Measurements from ENCODE around the gene FNDC1. TPM values are rescaled to one million over a fixed set of nuclear protein-coding genes. Genes with fewer than 3 reads are reported as not detected.

The FNDC1 gene
- total RNA-seq, 2 donors from 2014 or later, result 0.52 TPM; not detected in 1

GRCh38 chr6:159130846-159131245, 38.4 kb upstream of the FNDC1 start:
- WGBS, 2 donors, result 86 to 89% methylated on average over 5 to 11 of the region's 11 CpGs
- Histone ChIP-seq H3K27me3 (no peaks in the 10 kb centered on the region), H3K4me1 (peaks cover 5% of the 10 kb centered on the region), H3K4me3 (no peak overlapping the region), H3K9me3 (no peaks in the 10 kb centered on the region), H3K36me3 (replicated peaks in 1 of 2; ENCODE audit: insufficient read depth in 1 of 2, low read depth in 2 of 2) (no peaks in the 10 kb centered on the region), H3K27ac (no peak overlapping the region)
- DNase-seq, result no peak
- TF ChIP-seq, protein P1, sequence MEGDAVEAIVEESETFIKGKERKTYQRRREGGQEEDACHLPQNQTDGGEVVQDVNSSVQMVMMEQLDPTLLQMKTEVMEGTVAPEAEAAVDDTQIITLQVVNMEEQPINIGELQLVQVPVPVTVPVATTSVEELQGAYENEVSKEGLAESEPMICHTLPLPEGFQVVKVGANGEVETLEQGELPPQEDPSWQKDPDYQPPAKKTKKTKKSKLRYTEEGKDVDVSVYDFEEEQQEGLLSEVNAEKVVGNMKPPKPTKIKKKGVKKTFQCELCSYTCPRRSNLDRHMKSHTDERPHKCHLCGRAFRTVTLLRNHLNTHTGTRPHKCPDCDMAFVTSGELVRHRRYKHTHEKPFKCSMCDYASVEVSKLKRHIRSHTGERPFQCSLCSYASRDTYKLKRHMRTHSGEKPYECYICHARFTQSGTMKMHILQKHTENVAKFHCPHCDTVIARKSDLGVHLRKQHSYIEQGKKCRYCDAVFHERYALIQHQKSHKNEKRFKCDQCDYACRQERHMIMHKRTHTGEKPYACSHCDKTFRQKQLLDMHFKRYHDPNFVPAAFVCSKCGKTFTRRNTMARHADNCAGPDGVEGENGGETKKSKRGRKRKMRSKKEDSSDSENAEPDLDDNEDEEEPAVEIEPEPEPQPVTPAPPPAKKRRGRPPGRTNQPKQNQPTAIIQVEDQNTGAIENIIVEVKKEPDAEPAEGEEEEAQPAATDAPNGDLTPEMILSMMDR (IDR thresholded peaks at IDR 0.05), result no peak
- no peak for TF ChIP-seq POLR2A (IDR thresholded peaks at IDR 0.05)
- intact Hi-C loops (cut with DNase I), result no loop called here
- ATAC-seq, result no peak

DNA sequence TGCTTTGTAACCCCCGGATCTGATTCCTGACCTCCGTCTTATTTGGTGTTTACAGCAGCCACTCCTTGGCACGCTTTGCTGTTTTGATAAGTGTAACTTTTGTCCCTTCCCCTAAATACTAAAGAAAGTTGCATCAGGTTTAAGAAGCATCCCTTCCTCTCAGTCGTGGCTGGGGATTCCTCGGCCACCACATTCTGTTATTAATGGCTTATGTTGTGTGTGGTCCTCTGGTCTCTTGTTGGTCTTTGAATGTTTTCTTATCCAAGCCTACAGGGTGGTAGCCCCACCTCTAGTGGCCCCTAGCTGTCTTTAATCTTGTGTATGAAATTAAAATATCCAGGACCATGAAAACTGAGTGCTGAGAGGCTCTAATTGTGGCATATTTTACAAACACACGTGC, 37.5 kb upstream of the FNDC1 start:
- intact Hi-C loops (cut with DNase I), result no loop called here
- H3K9me3 ChIP-seq, result no peaks in the 10 kb centered on the region
- ATAC-seq, result no peak
- H3K4me3 ChIP-seq, result no peak overlapping the region
- no peaks in the 10 kb centered on the region for H3K36me3 ChIP-seq (replicated peaks in 1 of 2; ENCODE audit: insufficient read depth in 1 of 2, low read depth in 2 of 2)
- H3K4me1 ChIP-seq, result peaks cover under 1% of the 10 kb centered on the region
- H3K27me3 ChIP-seq, result no peaks in the 10 kb centered on the region
- no peak overlapping the region for H3K27ac ChIP-seq
- no peak for DNase-seq
- 72 to 78% methylated on average over 6 of the region's 6 CpGs for WGBS, 2 donors
- TF ChIP-seq POLR2A (IDR thresholded peaks at IDR 0.05), result no peak
- TF ChIP-seq, protein P1 (IDR thresholded peaks at IDR 0.05), result no peak

DNA sequence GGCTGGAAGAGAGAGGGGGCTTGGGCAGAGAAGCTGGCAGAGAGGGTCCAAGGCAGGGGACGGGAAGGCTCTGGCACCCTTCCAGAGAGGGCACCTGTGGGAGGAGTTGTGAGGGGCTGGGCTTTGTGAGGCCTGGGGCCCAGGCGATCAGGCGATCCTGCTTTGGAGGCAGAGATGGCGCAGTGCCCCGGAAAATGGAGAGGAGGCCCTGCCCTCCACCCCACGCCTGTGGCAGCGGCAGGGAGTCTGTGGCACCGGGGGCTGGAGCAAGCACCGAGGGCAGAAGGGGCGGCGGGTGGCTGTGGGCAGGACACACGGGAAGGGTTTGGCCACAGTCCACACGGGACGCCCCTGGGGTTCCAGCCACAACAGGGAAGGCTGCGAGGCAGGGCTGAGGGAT, 36.5 kb upstream of the FNDC1 start:
- H3K27ac ChIP-seq, result no peak overlapping the region
- no peaks in the 10 kb centered on the region for H3K9me3 ChIP-seq
- TF ChIP-seq POLR2A (IDR thresholded peaks at IDR 0.05), result no peak
- TF ChIP-seq, protein P1 (IDR thresholded peaks at IDR 0.05), result no peak
- DNase-seq, result no peak
- no peak overlapping the region for H3K4me3 ChIP-seq
- no peaks in the 10 kb centered on the region for H3K4me1 ChIP-seq
- no peak for ATAC-seq
- 78 to 87% methylated on average over 8 to 12 of the region's 15 CpGs for WGBS, 2 donors
- no peaks in the 10 kb centered on the region for H3K36me3 ChIP-seq (replicated peaks in 1 of 2; ENCODE audit: insufficient read depth in 1 of 2, low read depth in 2 of 2)
- no peaks in the 10 kb centered on the region for H3K27me3 ChIP-seq
- intact Hi-C loops (cut with DNase I), result no loop called here

DNA sequence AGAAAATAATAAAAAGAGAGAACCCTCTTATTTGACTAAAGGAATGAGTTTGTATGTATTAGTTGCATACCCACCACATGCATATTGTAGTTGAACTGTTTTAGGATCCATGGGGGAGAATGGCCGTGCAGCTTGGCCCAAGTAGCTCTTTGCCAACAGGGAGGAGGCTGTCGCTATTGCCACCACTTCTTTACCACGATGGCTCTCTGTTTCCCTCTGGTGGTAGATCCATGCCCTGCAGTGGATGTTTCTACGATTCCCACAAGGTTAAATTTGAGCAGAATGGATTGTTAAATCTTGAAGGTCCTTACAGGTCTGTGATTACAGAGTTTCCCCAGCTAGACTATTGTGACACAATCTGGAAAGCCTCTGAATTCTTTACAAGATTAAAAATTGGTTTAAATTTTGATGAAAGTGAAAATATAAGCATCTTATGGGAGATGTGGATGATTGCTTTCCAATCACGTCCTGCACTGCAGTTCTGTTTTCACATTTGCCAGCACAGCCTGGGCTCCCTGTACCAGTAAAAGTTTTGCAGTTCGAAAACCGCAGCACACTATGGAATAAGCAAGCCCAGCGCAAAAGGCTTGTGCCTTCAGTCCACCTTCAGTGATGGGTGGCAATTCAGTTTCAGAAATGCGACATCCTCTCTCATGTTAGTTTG, 34.4 kb upstream of the FNDC1 start:
- Histone ChIP-seq H3K36me3 (replicated peaks in 1 of 2; ENCODE audit: insufficient read depth in 1 of 2, low read depth in 2 of 2) (no peaks in the 10 kb centered on the region), H3K27ac (no peak overlapping the region), H3K27me3 (no peaks in the 10 kb centered on the region), H3K4me1 (no peaks in the 10 kb centered on the region), H3K9me3 (no peaks in the 10 kb centered on the region), H3K4me3 (no peak overlapping the region)
- 28% methylated on average over 9 of the region's 9 CpGs for WGBS, 2 donors
- no peak for TF ChIP-seq POLR2A (IDR thresholded peaks at IDR 0.05)
- TF ChIP-seq, protein P1 (IDR thresholded peaks at IDR 0.05), result peak; percentile 85 to 92 (median 88)
- peak; percentile 81 for ATAC-seq
- intact Hi-C loops (cut with DNase I), result no loop called here
- peak; percentile 66 to 80 (median 77) for DNase-seq

DNA sequence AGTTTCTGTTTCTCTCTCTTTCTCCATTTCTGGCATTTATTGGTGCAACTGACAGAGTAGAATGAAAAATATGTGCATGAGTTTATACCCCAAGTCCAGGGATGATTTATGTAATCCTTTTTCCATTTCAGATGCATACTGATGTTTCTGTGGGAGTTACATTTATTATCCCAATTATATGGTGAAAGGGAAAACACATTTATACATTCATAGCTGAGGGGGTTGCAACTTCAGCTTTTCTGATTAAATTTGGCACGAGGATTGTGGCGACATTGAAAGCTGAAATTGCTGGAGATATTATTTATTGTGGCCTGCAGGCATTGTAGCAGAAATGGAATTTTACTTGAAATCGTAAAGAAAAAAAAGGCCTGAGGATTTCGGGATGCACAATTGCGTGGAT, 31.5 kb upstream of the FNDC1 start:
- ATAC-seq (no peak), DNase-seq (no peak)
- Histone ChIP-seq H3K36me3 (replicated peaks in 1 of 2; ENCODE audit: insufficient read depth in 1 of 2, low read depth in 2 of 2) (no peaks in the 10 kb centered on the region), H3K27ac (no peak overlapping the region), H3K27me3 (no peaks in the 10 kb centered on the region), H3K9me3 (no peaks in the 10 kb centered on the region), H3K4me3 (no peak overlapping the region), H3K4me1 (no peaks in the 10 kb centered on the region)
- intact Hi-C loops (cut with DNase I), result no loop called here
- WGBS, 2 donors, result 64 to 75% methylated on average over 5 of the region's 5 CpGs
- TF ChIP-seq, protein P1 (IDR thresholded peaks at IDR 0.05), result no peak
- no peak for TF ChIP-seq POLR2A (IDR thresholded peaks at IDR 0.05)
